K562 (cell line): ENCODE measurements around the gene VAT1L. TPM values are rescaled to one million over a fixed set of nuclear protein-coding genes. Genes with fewer than 3 reads are reported as not detected.

ENCODE experiments used
- ATAC-seq: fragments of 200-7000 bp; cut with Tn5 transposase; 3 replicates; pipeline ENCODE4 v1.9.1; 2020; ENCODE audit warnings: moderate library complexity
- BruUV-seq: library from RNA; stranded (reverse); fragments of 400-500 nt; replicated peaks from 2 replicates; lab custom pipeline; 2021; lab: Mats Ljungman, UMichigan
- CTCF ChIA-PET: fragments of 300-600 bp; formaldehyde crosslinking; extraction: SDS; loops from one replicate; lab custom pipeline; 2021; ENCODE audit warnings: low intra/inter-chr PET ratio; lab: Yijun Ruan, JAX
- POLR2A ChIA-PET: fragments of 300-600, 350-650 bp; sonication (Branson Sonifier 250); formaldehyde crosslinking; extraction: SDS; loops from one replicate; lab custom pipeline; 2021; ENCODE audit warnings: antibody characterized with exemption, inconsistent platforms; lab: Yijun Ruan, JAX
- DNase-seq, 4 experiments: peaks; one replicate each; pipeline versions ENCODE4 v3.0.0 to v3.0.0-alpha.2; 2011 to 2018; ENCODE audit warnings: low spot score in 3 of 4, mixed read lengths in 3 of 4; ENCODE audit errors: extremely low read depth in 1 of 4
- FAIRE-seq: peaks from 2 replicates; lab custom pipeline; 2011; peaks lifted over from hg19 to GRCh38; lab: Jason Lieb, UNC
- H2AFZ ChIP-seq: 2 replicates; pipeline ENCODE4 v1.6.0; 2011; ENCODE audit warnings: low read depth, low read length, control low read depth, inconsistent platforms
- H3K27ac ChIP-seq: fragments of 200-600 bp; 3 replicates; pipeline ENCODE4 v1.8.0; 2011; ENCODE audit warnings: low read depth, mild to moderate bottlenecking, control low read depth, inconsistent platforms, low read length, moderate library complexity, mixed read lengths; ENCODE audit errors: extremely low read depth
- H3K27me3 ChIP-seq, 2 experiments: fragments of 300-600 bp in 1 of 2; 2 replicates in 1 of 2; 3 replicates in 1 of 2; pipeline versions ENCODE4 v1.6.0 to v1.8.0; 2011; ENCODE audit warnings: inconsistent platforms in 2 of 2, low read length in 2 of 2, mild to moderate bottlenecking in 1 of 2, mixed read lengths in 1 of 2, moderate library complexity in 1 of 2; ENCODE audit not compliant: control insufficient read depth in 2 of 2, insufficient read depth in 2 of 2
- H3K36me3 ChIP-seq: fragments of 300-600 bp; 3 replicates; pipeline ENCODE4 v1.8.0; 2011; ENCODE audit warnings: mild to moderate bottlenecking, low read length, inconsistent platforms; ENCODE audit not compliant: control insufficient read depth, insufficient read depth
- H3K4me1 ChIP-seq, 2 experiments: fragments of 200-600 bp in 1 of 2; replicated peaks in 1 of 2; 2 replicates in 1 of 2; 3 replicates in 1 of 2; pipeline versions ENCODE4 v1.5.1 to v1.8.0; 2011; ENCODE audit warnings: inconsistent platforms in 2 of 2, low read length in 2 of 2, mild to moderate bottlenecking in 1 of 2, mixed read lengths in 1 of 2, moderate library complexity in 1 of 2; ENCODE audit not compliant: control insufficient read depth in 2 of 2, insufficient read depth in 2 of 2
- H3K4me2 ChIP-seq: 2 replicates; pipeline ENCODE4 v1.6.1; 2011; ENCODE audit warnings: low read length, control low read depth, inconsistent platforms, mixed read lengths; ENCODE audit not compliant: insufficient read depth
- H3K4me3 ChIP-seq: fragments of 200-600 bp; sonication (generic), shearing (Covaris generic); 2 replicates; pipeline ENCODE4 v1.5.1; 2016; ENCODE audit warnings: control low read depth, inconsistent platforms
- H3K79me2 ChIP-seq: fragments of 200-600 bp; 3 replicates; pipeline ENCODE4 v1.8.0; 2011; ENCODE audit warnings: low read length, inconsistent platforms; ENCODE audit not compliant: control insufficient read depth, insufficient read depth
- H3K9ac ChIP-seq, 2 experiments: 2 replicates each; pipeline versions ENCODE4 v1.6.0 to v1.6.1; 2011; ENCODE audit warnings: low read depth in 2 of 2, low read length in 2 of 2, control low read depth in 1 of 2, inconsistent platforms in 1 of 2, mild to moderate bottlenecking in 1 of 2, mixed read lengths in 1 of 2; ENCODE audit not compliant: insufficient read depth in 1 of 2
- H3K9me1 ChIP-seq: one replicate; pipeline ENCODE4 v1.6.0; 2011; ENCODE audit warnings: inconsistent platforms, mild to moderate bottlenecking, low read length, moderate library complexity; ENCODE audit not compliant: control insufficient read depth, insufficient read depth
- H3K9me3 ChIP-seq: replicated peaks from 2 replicates; pipeline ENCODE4 v1.5.1; 2011; ENCODE audit warnings: low read depth, low read length, inconsistent platforms; ENCODE audit not compliant: control insufficient read depth, insufficient read depth
- H4K20me1 ChIP-seq: replicated peaks from 2 replicates; pipeline ENCODE4 v1.6.1; 2011; ENCODE audit warnings: low read length, inconsistent platforms, mixed read lengths; ENCODE audit not compliant: control insufficient read depth, insufficient read depth
- ARID2 ChIP-seq: fragments of 450-650 bp; IDR thresholded peaks from 2 replicates; pipeline ENCODE4 v1.6.1; 2017; ENCODE audit warnings: antibody characterized with exemption, mild to moderate bottlenecking
- ARNT ChIP-seq, 2 experiments: fragments of 450-650 bp; IDR thresholded peaks; 2 replicates each; pipeline ENCODE4 v1.6.1; 2016; ENCODE audit warnings: mild to moderate bottlenecking in 1 of 2
- DLX4 ChIP-seq: fragments of 250-450 bp; sonication (Bioruptor Pico); IDR thresholded peaks from 2 replicates; pipeline ENCODE4 v1.6.1; 2021; ENCODE audit warnings: mild to moderate bottlenecking
- EHMT2 ChIP-seq: fragments of 450-650 bp; IDR thresholded peaks from 2 replicates; pipeline ENCODE4 v1.6.1; 2018; ENCODE audit warnings: antibody characterized with exemption
- GABPB1 ChIP-seq: sonication (generic); formaldehyde crosslinking; IDR thresholded peaks from 2 replicates; pipeline ENCODE4 v1.8.0; 2022; ENCODE audit warnings: mild to moderate bottlenecking, missing genetic modification reagents
- HDAC6 ChIP-seq: IDR thresholded peaks from 2 replicates; pipeline ENCODE4 v1.6.1; 2012; ENCODE audit warnings: low read depth, mild to moderate bottlenecking, control low read depth, inconsistent platforms, low read length, moderate library complexity
- HNRNPLL ChIP-seq: fragments of 200-400 bp; formaldehyde crosslinking; IDR thresholded peaks from 2 replicates; pipeline ENCODE4 v1.6.1; 2017; ENCODE audit warnings: low read length, low read depth, mild to moderate bottlenecking; ENCODE audit not compliant: poor library complexity, severe bottlenecking
- HSF4 ChIP-seq: fragments of 250-450 bp; sonication (Bioruptor Pico); IDR thresholded peaks from 2 replicates; pipeline ENCODE4 v2.1.2; 2022; ENCODE audit warnings: mild to moderate bottlenecking, moderate library complexity, borderline replicate concordance
- KLF13 ChIP-seq: fragments of 450-650 bp; IDR thresholded peaks from 2 replicates; pipeline ENCODE4 v1.6.1; 2016; ENCODE audit warnings: missing genetic modification characterization, low read depth, mild to moderate bottlenecking, missing compliant biosample characterization, moderate library complexity, borderline replicate concordance
- MCM7 ChIP-seq, 2 experiments: fragments of 450-650 bp; IDR thresholded peaks; 2 replicates each; pipeline ENCODE4 v1.6.1; 2016 to 2018
- MEIS2 ChIP-seq: fragments of 450-650 bp; IDR thresholded peaks from 2 replicates; pipeline ENCODE4 v1.6.1; 2014; ENCODE audit warnings: mild to moderate bottlenecking; ENCODE audit not compliant: partially characterized antibody
- POLR2A ChIP-seq: fragments of 450-650 bp; conservative IDR thresholded peaks from 2 replicates; pipeline ENCODE4 v1.6.1; 2016
- SREBF1 ChIP-seq: fragments of 150-350 bp; IDR thresholded peaks from 2 replicates; pipeline ENCODE4 v1.6.1; 2014; ENCODE audit warnings: antibody characterized with exemption, low read depth, low read length, borderline replicate concordance
- SUPT5H ChIP-seq: fragments of 450-650 bp; IDR thresholded peaks from 2 replicates; pipeline ENCODE4 v1.6.1; 2016
- ZNF134 ChIP-seq: fragments of 250-450 bp; sonication (Bioruptor Pico); conservative IDR thresholded peaks from 2 replicates; pipeline ENCODE4 v1.4.0; 2020
- ZNF436 ChIP-seq: fragments of 250-450, 450-650 bp; sonication (Bioruptor Pico); formaldehyde crosslinking; IDR thresholded peaks from 2 replicates; pipeline ENCODE4 v1.7.0; 2020; ENCODE audit warnings: mild to moderate bottlenecking
- ZNF717 ChIP-seq: fragments of 250-450 bp; sonication (Bioruptor Pico); IDR thresholded peaks from 2 replicates; pipeline ENCODE4 v1.5.0; 2021
- ZZZ3 ChIP-seq: fragments of 450-650 bp; IDR thresholded peaks from 2 replicates; pipeline ENCODE4 v1.6.1; 2016; ENCODE audit warnings: antibody characterized with exemption, mild to moderate bottlenecking, moderate library complexity
- WGBS: fragments of 100-300 bp; shearing (Covaris generic); methylation state at CpG from one replicate; pipeline ENCODE4 v1.1.6; 2016; ENCODE audit warnings: low coverage, mixed read lengths; ENCODE audit not compliant: insufficient coverage; ENCODE audit errors: missing lambda C conversion rate; 5-methylcytosine and 5-hydroxymethylcytosine counted together
- in situ Hi-C: fragments of 300-500 bp; cut with MboI; formaldehyde crosslinking; loops from 4 replicates; pipeline ENCODE4 v1.15.0; 2018; ENCODE audit warnings: inconsistent platforms, mixed read lengths
- intact Hi-C: fragments of 100-400 bp; cut with micrococcal nuclease; formaldehyde crosslinking; loops from 2 replicates; pipeline ENCODE4 v1.14.2; 2022
- polyA plus RNA-seq, 8 experiments: library from polyadenylated mRNA; depleted of rRNA in 4 of 8; stranded (reverse) in 5 of 8; unstranded in 3 of 8; fragments of >200 nt; fragmentation: Nextera tagmentation in 2 of 8; fragmentation: Illumina TruSeq in 1 of 8; extraction: Ambion mirVana in 2 of 8; extraction: Trizol in 1 of 8; gene quantifications; 2 replicates each; pipeline versions ENCODE4 v1.2.1 to v1.2.3, GENCODE V29; 2011 to 2014; ENCODE audit warnings: inconsistent platforms in 1 of 8, missing spikeins in 1 of 8
- total RNA-seq, 7 experiments: library from RNA; depleted of rRNA in 6 of 7; stranded (reverse); fragments of >200 nt in 6 of 7; fragmentation: Illumina TruSeq in 2 of 7; extraction: Trizol in 2 of 7; gene quantifications; 2 replicates each; pipeline versions ENCODE4 v1.2.1 to v1.2.3, GENCODE V29; 2011 to 2021; ENCODE audit warnings: low replicate concordance in 1 of 7
- TF ChIP-seq, protein P1 (sequence below): fragments of 450-650 bp; IDR thresholded peaks from 2 replicates; pipeline ENCODE4 v1.6.1; 2014; ENCODE audit warnings: low read depth, mild to moderate bottlenecking, moderate library complexity, borderline replicate concordance

The VAT1L gene
- total and polyA plus RNA-seq, 9 of the 15 experiments (the other 6 are each of a cell fraction or from before 2014, with no cell fraction given), result 0.01 TPM; not detected in 8

- Histone ChIP-seq H3K27ac (no peak overlapping the region), H3K9me3 (no peaks in the 10 kb centered on the region), H3K36me3 (no peaks in the 10 kb centered on the region), H3K4me3 (no peak overlapping the region), H3K9ac (no peak overlapping the region), H2AFZ (no peak overlapping the region), H3K27me3 (no peaks in the 10 kb centered on the region), H3K4me2 (no peak overlapping the region), H4K20me1 (no peaks in the 10 kb centered on the region), H3K4me1 (no peaks in the 10 kb centered on the region), H3K79me2 (no peaks in the 10 kb centered on the region), H3K9me1 (no peaks in the 10 kb centered on the region)
- TF ChIP-seq SREBF1 (no peak), MCM7 (IDR thresholded peaks at IDR 0.05) (no peak), ZZZ3 (no peak), SUPT5H (no peak), HDAC6 (no peak)
- no TSS peak for BruUV-seq
- in situ Hi-C loops (no loop called here), intact Hi-C loops (no loop called here)
- no peak for DNase-seq
- ATAC-seq, result no peak
- CTCF ChIA-PET, result no interaction called here
- 2% methylated on average over 5 of the region's 5 CpGs for WGBS
- no peak for FAIRE-seq
- POLR2A ChIA-PET, result no interaction called here
Observed at GRCh38 chr16:77758046-77758445, 30.3 kb upstream of the VAT1L start.

- no peaks in the 10 kb centered on the region for H3K4me1 ChIP-seq
- no peak overlapping the region for H3K9ac ChIP-seq
- ATAC-seq (no peak), FAIRE-seq (no peak), DNase-seq (no peak)
- in situ Hi-C loops (no loop called here), intact Hi-C loops (no loop called here)
- H2AFZ ChIP-seq, result no peak overlapping the region
- H3K79me2 ChIP-seq, result no peaks in the 10 kb centered on the region
- H3K36me3 ChIP-seq, result no peaks in the 10 kb centered on the region
- no TSS peak for BruUV-seq
- H4K20me1 ChIP-seq, result no peaks in the 10 kb centered on the region
- H3K9me1 ChIP-seq, result no peaks in the 10 kb centered on the region
- POLR2A ChIA-PET, result no interaction called here
- H3K9me3 ChIP-seq, result no peaks in the 10 kb centered on the region
- no peak overlapping the region for H3K4me2 ChIP-seq
- CTCF ChIA-PET, result no interaction called here
- H3K27ac ChIP-seq, result no peak overlapping the region
- H3K27me3 ChIP-seq, result no peaks in the 10 kb centered on the region
- H3K4me3 ChIP-seq, result no peak overlapping the region
- 7% methylated on average over 2 of the region's 2 CpGs for WGBS
- TF ChIP-seq KLF13 (no peak), ARID2 (no peak), GABPB1 (no peak), DLX4 (CRISPR knock-in tag) (no peak), HNRNPLL (no peak), EHMT2 (no peak), ZNF717 (CRISPR knock-in tag) (no peak), ZNF134 (CRISPR knock-in tag) (no peak), ZNF436 (CRISPR knock-in tag) (no peak), HSF4 (no peak), ARNT (IDR thresholded peaks at IDR 0.05) (peak in 1 of 2 experiments; percentile 93; a peak in 2 of 4 replicates), MEIS2 (no peak), POLR2A (no peak)
- TF ChIP-seq, protein P1, sequence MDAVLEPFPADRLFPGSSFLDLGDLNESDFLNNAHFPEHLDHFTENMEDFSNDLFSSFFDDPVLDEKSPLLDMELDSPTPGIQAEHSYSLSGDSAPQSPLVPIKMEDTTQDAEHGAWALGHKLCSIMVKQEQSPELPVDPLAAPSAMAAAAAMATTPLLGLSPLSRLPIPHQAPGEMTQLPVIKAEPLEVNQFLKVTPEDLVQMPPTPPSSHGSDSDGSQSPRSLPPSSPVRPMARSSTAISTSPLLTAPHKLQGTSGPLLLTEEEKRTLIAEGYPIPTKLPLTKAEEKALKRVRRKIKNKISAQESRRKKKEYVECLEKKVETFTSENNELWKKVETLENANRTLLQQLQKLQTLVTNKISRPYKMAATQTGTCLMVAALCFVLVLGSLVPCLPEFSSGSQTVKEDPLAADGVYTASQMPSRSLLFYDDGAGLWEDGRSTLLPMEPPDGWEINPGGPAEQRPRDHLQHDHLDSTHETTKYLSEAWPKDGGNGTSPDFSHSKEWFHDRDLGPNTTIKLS, result peak; percentile 47; the same call in 1 of the 2 replicates
Observed at GRCh38 chr16:77758508-77758907, 29.9 kb upstream of the VAT1L start.
